ENCODE results near the gene RNF115.

GRCh38 chr1:145859491-145860023, 35.7 kb upstream of the RNF115 start:
- TF ChIP-seq TAF1 (conservative IDR thresholded peaks at IDR 0.05) (no peak), CTCF (IDR thresholded peaks at IDR 0.05; ENCODE audit: low read depth, low read length, missing input control) (no peak), RAD21 (IDR thresholded peaks at IDR 0.05) (no peak)
